GM19043 (cell line): ENCODE results near the gene ABCA7.

Source experiments
- ATAC-seq: cut with Tn5 transposase; IDR thresholded peaks from one replicate; pipeline ENCODE4 v1.9.1; 2021; ENCODE audit warnings: low read depth; ENCODE audit not compliant: unreplicated experiment

The ABCA7 gene

GRCh38 chr19:1040476-1041271 lies 767 bp downstream of the ABCA7 start:
- peak; percentile 34 for ATAC-seq

GRCh38 chr19:1041272-1041834 lies 1.4 kb downstream of the ABCA7 start:
- ATAC-seq = no peak

GRCh38 chr19:1041835-1042685 lies 2.2 kb downstream of the ABCA7 start:
- no peak for ATAC-seq

GRCh38 chr19:1042689-1043511 lies 3.0 kb downstream of the ABCA7 start:
- no peak for ATAC-seq

- no peak for ATAC-seq
Observed at GRCh38 chr19:1045247-1045603, 5.3 kb downstream of the ABCA7 start.

DNA sequence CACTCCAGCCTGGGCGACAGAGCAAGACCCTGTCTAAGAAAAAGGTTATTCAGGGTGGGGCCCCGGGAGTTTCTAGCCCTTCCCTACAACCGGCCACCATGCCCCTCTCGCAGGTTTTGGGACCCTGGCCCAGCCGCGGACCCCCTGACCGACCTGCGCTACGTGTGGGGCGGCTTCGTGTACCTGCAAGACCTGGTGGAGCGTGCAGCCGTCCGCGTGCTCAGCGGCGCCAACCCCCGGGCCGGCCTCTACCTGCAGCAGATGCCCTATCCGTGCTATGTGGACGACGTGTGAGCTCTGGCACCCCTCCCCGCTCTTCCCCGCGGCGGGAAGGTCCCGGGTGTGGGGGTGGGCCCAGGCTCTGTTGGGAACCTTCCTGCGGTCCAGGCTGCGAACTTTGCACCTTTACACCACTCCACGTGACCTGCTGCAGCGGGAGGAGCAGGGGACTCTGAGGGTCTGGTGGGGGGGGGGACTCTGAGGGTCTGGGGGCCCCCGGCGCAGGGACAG lies 6.3 kb downstream of the ABCA7 start:
- no peak for ATAC-seq

GRCh38 chr19:1046836-1047695 lies 7.2 kb downstream of the ABCA7 start:
- ATAC-seq = no peak

- ATAC-seq = no peak
Observed at GRCh38 chr19:1047696-1048147, 7.8 kb downstream of the ABCA7 start.

DNA sequence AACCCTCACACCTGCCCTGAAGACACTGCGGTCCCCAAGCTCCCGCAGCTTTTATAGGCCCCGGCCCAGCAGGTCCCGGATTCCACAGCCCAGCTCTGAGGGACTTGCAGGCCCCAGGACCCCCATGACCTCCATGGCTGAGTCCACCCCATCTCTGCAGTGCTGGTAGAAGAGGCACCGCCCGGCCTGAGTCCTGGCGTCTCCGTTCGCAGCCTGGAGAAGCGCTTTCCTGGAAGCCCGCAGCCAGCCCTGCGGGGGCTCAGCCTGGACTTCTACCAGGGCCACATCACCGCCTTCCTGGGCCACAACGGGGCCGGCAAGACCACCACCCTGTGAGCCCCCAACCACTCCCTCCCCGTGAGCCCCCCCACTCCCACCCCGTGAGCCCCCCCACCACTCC lies 9.2 kb downstream of the ABCA7 start:
- ATAC-seq = no peak

GRCh38 chr19:1049800-1050199 lies 9.9 kb downstream of the ABCA7 start:
- no peak for ATAC-seq

DNA sequence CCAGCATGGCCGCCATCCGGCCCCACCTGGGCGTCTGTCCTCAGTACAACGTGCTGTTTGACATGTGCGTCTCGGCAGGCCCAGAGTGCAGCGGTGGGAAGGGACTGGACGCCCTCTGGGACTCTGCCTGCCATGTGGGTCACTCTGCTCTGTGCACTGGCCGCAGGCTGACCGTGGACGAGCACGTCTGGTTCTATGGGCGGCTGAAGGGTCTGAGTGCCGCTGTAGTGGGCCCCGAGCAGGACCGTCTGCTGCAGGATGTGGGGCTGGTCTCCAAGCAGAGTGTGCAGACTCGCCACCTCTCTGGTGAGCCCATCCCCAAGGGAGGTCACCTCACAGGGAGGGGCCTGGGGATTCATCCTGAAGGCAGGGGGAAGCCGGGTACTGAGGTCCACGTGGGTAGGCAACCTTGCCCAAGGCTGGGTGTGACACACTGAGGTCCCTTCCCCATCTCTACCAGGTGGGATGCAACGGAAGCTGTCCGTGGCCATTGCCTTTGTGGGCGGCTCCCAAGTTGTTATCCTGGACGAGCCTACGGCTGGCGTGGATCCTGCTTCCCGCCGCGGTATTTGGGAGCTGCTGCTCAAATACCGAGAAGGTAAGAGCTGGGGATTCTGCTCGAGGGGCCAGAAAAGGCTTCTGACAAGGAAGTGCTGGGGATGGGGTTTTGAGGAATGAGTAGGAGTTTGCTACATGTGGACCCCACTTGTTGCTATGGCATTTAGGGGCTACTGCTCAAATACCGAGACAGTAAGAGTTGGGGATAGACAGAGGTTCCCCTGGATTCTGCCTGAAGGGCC lies 11.3 kb downstream of the ABCA7 start:
- ATAC-seq = no peak

GRCh38 chr19:1051791-1052190 lies 11.9 kb downstream of the ABCA7 start:
- ATAC-seq = no peak

GRCh38 chr19:1052349-1052975 lies 12.6 kb downstream of the ABCA7 start:
- ATAC-seq = no peak

DNA sequence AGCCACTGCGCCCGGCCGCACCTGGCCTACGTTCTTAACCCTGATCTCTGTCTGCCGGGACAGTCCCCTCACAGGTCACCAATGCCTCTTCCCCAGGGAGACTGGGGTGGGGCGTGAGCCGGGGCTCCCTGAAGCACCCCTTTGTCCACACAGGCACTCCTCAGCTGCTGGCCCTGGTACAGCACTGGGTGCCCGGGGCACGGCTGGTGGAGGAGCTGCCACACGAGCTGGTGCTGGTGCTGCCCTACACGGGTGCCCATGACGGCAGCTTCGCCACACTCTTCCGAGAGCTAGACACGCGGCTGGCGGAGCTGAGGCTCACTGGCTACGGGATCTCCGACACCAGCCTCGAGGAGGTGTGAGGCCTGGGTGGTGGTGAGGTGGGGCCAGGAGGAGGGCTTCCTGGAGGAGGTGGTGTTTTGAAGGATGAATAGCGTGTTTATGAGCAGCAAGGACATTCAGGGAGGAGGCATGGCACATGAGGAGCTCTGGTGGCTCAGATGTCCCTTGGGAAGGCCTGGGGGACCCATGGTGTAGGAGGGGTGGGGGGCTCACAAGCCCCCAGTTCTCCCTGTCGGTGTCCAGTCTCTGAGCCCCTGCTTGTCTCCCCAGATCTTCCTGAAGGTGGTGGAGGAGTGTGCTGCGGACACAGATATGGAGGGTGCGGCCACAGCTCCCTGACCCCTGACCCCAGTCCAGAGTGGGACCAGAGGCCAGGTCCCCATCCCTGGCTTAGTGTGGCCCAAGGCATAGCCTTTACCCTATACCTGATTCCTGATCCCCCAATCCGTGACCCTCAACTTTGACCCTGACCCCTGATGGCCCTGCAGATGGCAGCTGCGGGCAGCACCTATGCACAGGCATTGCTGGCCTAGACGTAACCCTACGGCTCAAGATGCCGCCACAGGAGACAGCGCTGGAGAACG lies 13.5 kb downstream of the ABCA7 start:
- no peak for ATAC-seq

GRCh38 chr19:1054102-1055027 lies 14.5 kb downstream of the ABCA7 start:
- no peak for ATAC-seq

DNA sequence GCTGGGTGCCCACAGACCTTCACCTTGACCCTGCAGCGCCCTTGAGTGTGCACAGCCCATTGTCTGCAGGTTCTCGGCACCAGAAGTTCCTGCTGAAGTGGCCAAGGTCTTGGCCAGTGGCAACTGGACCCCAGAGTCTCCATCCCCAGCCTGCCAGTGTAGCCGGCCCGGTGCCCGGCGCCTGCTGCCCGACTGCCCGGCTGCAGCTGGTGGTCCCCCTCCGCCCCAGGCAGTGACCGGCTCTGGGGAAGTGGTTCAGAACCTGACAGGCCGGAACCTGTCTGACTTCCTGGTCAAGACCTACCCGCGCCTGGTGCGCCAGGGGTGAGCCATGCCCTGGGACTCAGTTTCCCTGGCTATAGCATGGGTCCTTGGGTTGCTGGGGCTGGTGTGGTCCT lies 15.1 kb downstream of the ABCA7 start:
- no peak for ATAC-seq
